ENCODE measurements around the gene RNF186.

RNF186 gene

GRCh38 chr1:19845555-19845954, 30.5 kb upstream of the RNF186 start:
- H3K4me3 ChIP-seq (ENCODE audit: low read depth, low read length) = no peak overlapping the region
- TF ChIP-seq CTCF (IDR thresholded peaks at IDR 0.05; ENCODE audit: control insufficient read depth, extremely low read depth, insufficient read depth) = no peak
- no peak for DNase-seq (ENCODE audit: low read depth)

- H3K4me3 ChIP-seq (ENCODE audit: low read depth, low read length) = no peak overlapping the region
- DNase-seq (ENCODE audit: low read depth) = no peak
- no peak for TF ChIP-seq CTCF (IDR thresholded peaks at IDR 0.05; ENCODE audit: control insufficient read depth, extremely low read depth, insufficient read depth)
These were observed 29.8 kb upstream of the RNF186 start for GRCh38 chr1:19844731-19845495.

GRCh38 chr1:19840228-19840627, 25.1 kb upstream of the RNF186 start:
- no peak for DNase-seq (ENCODE audit: low read depth)
- TF ChIP-seq CTCF (IDR thresholded peaks at IDR 0.05; ENCODE audit: control insufficient read depth, extremely low read depth, insufficient read depth) = no peak
- no peak overlapping the region for H3K4me3 ChIP-seq (ENCODE audit: low read depth, low read length)

GRCh38 chr1:19837866-19838265, 22.8 kb upstream of the RNF186 start:
- no peak overlapping the region for H3K4me3 ChIP-seq (ENCODE audit: low read depth, low read length)
- TF ChIP-seq CTCF (IDR thresholded peaks at IDR 0.05; ENCODE audit: control insufficient read depth, extremely low read depth, insufficient read depth) = no peak
- no peak for DNase-seq (ENCODE audit: low read depth)

GRCh38 chr1:19835578-19835977, 20.5 kb upstream of the RNF186 start:
- no peak for DNase-seq (ENCODE audit: low read depth)
- no peak for TF ChIP-seq CTCF (IDR thresholded peaks at IDR 0.05; ENCODE audit: control insufficient read depth, extremely low read depth, insufficient read depth)
- no peak overlapping the region for H3K4me3 ChIP-seq (ENCODE audit: low read depth, low read length)

GRCh38 chr1:19831441-19831840, 16.4 kb upstream of the RNF186 start:
- DNase-seq (ENCODE audit: low read depth) = no peak
- no peak for TF ChIP-seq CTCF (IDR thresholded peaks at IDR 0.05; ENCODE audit: control insufficient read depth, extremely low read depth, insufficient read depth)
- no peak overlapping the region for H3K4me3 ChIP-seq (ENCODE audit: low read depth, low read length)

- no peak for TF ChIP-seq CTCF (IDR thresholded peaks at IDR 0.05; ENCODE audit: control insufficient read depth, extremely low read depth, insufficient read depth)
- DNase-seq (ENCODE audit: low read depth) = no peak
- H3K4me3 ChIP-seq (ENCODE audit: low read depth, low read length) = no peak overlapping the region
These were observed 13.5 kb upstream of the RNF186 start for GRCh38 chr1:19828546-19828945.

All from LNCaP clone FGC (cell line).